HepG2 (cell line): ENCODE measurements around the gene PCSK5. TPM values are rescaled to one million over a fixed set of nuclear protein-coding genes. Genes with fewer than 3 reads are reported as not detected.
A peak's percentile ranks its signal among the peaks of the same experiment; 100 is the strongest.

ENCODE experiments used
- AHDC1 ChIP-seq: sonication (generic); formaldehyde crosslinking; IDR thresholded peaks from 2 replicates; pipeline ENCODE4 v1.5.1; 2020; ENCODE audit warnings: mild to moderate bottlenecking, missing genetic modification reagents, borderline replicate concordance
- ARID2 ChIP-seq: sonication (generic); formaldehyde crosslinking; IDR thresholded peaks from 2 replicates; pipeline ENCODE4 v1.8.1; 2022; ENCODE audit warnings: mild to moderate bottlenecking, missing genetic modification reagents, borderline replicate concordance
- ATF3 ChIP-seq: sonication (generic); formaldehyde crosslinking; IDR thresholded peaks from 2 replicates; pipeline ENCODE4 v1.4.0; 2020; ENCODE audit warnings: missing genetic modification reagents
- CCDC6 ChIP-seq: sonication (generic); formaldehyde crosslinking; IDR thresholded peaks from 2 replicates; pipeline ENCODE4 v1.8.1; 2022; ENCODE audit warnings: mild to moderate bottlenecking, missing genetic modification reagents, moderate library complexity
- CENPX ChIP-seq: sonication (generic); formaldehyde crosslinking; IDR thresholded peaks from 2 replicates; pipeline ENCODE4 v1.9.0; 2021; ENCODE audit warnings: mild to moderate bottlenecking, missing genetic modification reagents, moderate library complexity
- HOXA3 ChIP-seq: sonication (generic); formaldehyde crosslinking; IDR thresholded peaks from 2 replicates; pipeline ENCODE4 v1.5.0; 2020; ENCODE audit warnings: missing genetic modification reagents
- LCORL ChIP-seq, 2 experiments: fragments of 450-650 bp in 1 of 2; sonication (generic) in 1 of 2; formaldehyde crosslinking in 1 of 2; IDR thresholded peaks; 2 replicates each; pipeline versions ENCODE4 v1.5.0 to v1.6.1; 2017 to 2020; ENCODE audit warnings: antibody characterized with exemption in 1 of 2, missing genetic modification reagents in 1 of 2
- MEF2D ChIP-seq: sonication (generic); formaldehyde crosslinking; IDR thresholded peaks from 2 replicates; pipeline ENCODE4 v1.5.1; 2020; ENCODE audit warnings: mild to moderate bottlenecking, missing genetic modification reagents
- NR2F2 ChIP-seq: IDR thresholded peaks from 2 replicates; pipeline ENCODE4 v1.6.1; 2012; ENCODE audit warnings: low read depth, inconsistent platforms, borderline replicate concordance
- PRDM4 ChIP-seq: sonication (generic); formaldehyde crosslinking; IDR thresholded peaks from 2 replicates; pipeline ENCODE4 v1.9.0; 2021; ENCODE audit warnings: missing genetic modification reagents, borderline replicate concordance
- RFX1 ChIP-seq: fragments of 450-650 bp; IDR thresholded peaks from 2 replicates; pipeline ENCODE4 v1.6.1; 2017
- STAT6 ChIP-seq: sonication (generic); formaldehyde crosslinking; IDR thresholded peaks from 2 replicates; pipeline ENCODE4 v1.4.0; 2020; ENCODE audit warnings: missing genetic modification reagents, mild to moderate bottlenecking, borderline replicate concordance
- THAP8 ChIP-seq: sonication (generic); formaldehyde crosslinking; IDR thresholded peaks from 2 replicates; pipeline ENCODE4 v1.5.1; 2020; ENCODE audit warnings: missing genetic modification reagents, mild to moderate bottlenecking, borderline replicate concordance
- ZNF326 ChIP-seq: sonication (generic); formaldehyde crosslinking; IDR thresholded peaks from 2 replicates; pipeline ENCODE4 v1.4.0; 2020; ENCODE audit warnings: missing genetic modification reagents, borderline replicate concordance
- ZNF460 ChIP-seq: sonication (generic); formaldehyde crosslinking; IDR thresholded peaks from 2 replicates; pipeline ENCODE4 v1.5.1; 2020; ENCODE audit warnings: missing genetic modification reagents, mild to moderate bottlenecking, borderline replicate concordance
- polyA plus RNA-seq, 8 experiments: library from polyadenylated mRNA; depleted of rRNA in 3 of 8; stranded (reverse) in 7 of 8; unstranded in 1 of 8; fragments of >200 nt; fragmentation: Illumina TruSeq in 4 of 8; extraction: Trizol in 4 of 8; gene quantifications; 2 replicates each; pipeline versions ENCODE4 v1.2.1 to v1.2.3, GENCODE V29; 2011 to 2016; ENCODE audit warnings: low read depth in 4 of 8, missing spikeins in 1 of 8, mixed read lengths in 1 of 8; ENCODE audit not compliant: insufficient read depth in 1 of 8
- total RNA-seq, 5 experiments: library from RNA; depleted of rRNA; stranded (reverse); fragments of >200 nt; fragmentation: Illumina TruSeq; extraction: Trizol; gene quantifications; 2 replicates each; pipeline ENCODE4 v1.2.3, GENCODE V29; 2016; ENCODE audit warnings: low read depth in 1 of 5

The PCSK5 gene
- total and polyA plus RNA-seq, 2 of the 13 experiments (the other 11 are each of a cell fraction or from before 2014, with no cell fraction given), result 0.55 to 0.66 TPM

- TF ChIP-seq AHDC1 (peak; percentile 82; the same call in 1 of the 2 replicates), NR2F2 (no peak), ZNF326 (CRISPR knock-in tag) (no peak), RFX1 (no peak), LCORL (IDR thresholded peaks at IDR 0.05) (no peak), LCORL (CRISPR knock-in tag; IDR thresholded peaks at IDR 0.05) (peak; percentile 69; the same call in 1 of the 2 replicates), MEF2D (no peak), ZNF460 (CRISPR knock-in tag) (no peak), ATF3 (no peak), PRDM4 (CRISPR knock-in tag) (no peak), ARID2 (no peak), THAP8 (CRISPR knock-in tag) (no peak), CCDC6 (CRISPR knock-in tag) (0 out of 2 replicates have a peak, but pooled peaks have one; percentile 43), HOXA3 (CRISPR knock-in tag) (peak; percentile 28; the same call in 1 of the 2 replicates), STAT6 (CRISPR knock-in tag) (0 out of 2 replicates have a peak, but pooled peaks have one; percentile 44), CENPX (no peak)
Measured at GRCh38 chr9:76401580-76402354, 511.3 kb downstream of the PCSK5 start (continued).
